Measurements from ENCODE around the gene RHBDD3. TPM values are rescaled to one million over a fixed set of nuclear protein-coding genes. Genes with fewer than 3 reads are reported as not detected.

RHBDD3 gene
- total RNA-seq, 4 donors from 2014 or later = 10.1 to 22.7 (median 17.2) TPM

- Histone ChIP-seq H3K27me3 (no peaks in the 10 kb centered on the region), H3K36me3 (peaks cover 19% of the 10 kb centered on the region), H3K4me1 (peaks cover 47% of the 10 kb centered on the region), H3K27ac (peak overlapping the region; percentile 99), H3K9me3 (no peaks in the 10 kb centered on the region), H3K4me3 (peak overlapping the region; percentile 80)
- WGBS = 47% methylated on average over 5 of the region's 13 CpGs
- no peak for DNase-seq (ENCODE audit: low spot score in 2 of 2)
- TF ChIP-seq EP300 (IDR thresholded peaks at IDR 0.05) = no peak
- TF ChIP-seq CTCF (IDR thresholded peaks at IDR 0.05) = no peak
- TF ChIP-seq POLR2A (IDR thresholded peaks at IDR 0.05) = no peak
- no peak for TF ChIP-seq POLR2AphosphoS5 (IDR thresholded peaks at IDR 0.05)
Observed at GRCh38 chr22:29266564-29267461, 968 bp downstream of the RHBDD3 start.

- 68% methylated on average over 4 of the region's 4 CpGs for WGBS
Observed at GRCh38 chr22:29265929-29266328, 1.9 kb downstream of the RHBDD3 start.

GRCh38 chr22:29265305-29265704, 2.5 kb downstream of the RHBDD3 start:
- Histone ChIP-seq H3K4me1 (peaks cover 32% of the 10 kb centered on the region), H3K27ac (no peak overlapping the region), H3K4me3 (no peak overlapping the region), H3K36me3 (peaks cover 27% of the 10 kb centered on the region), H3K9me3 (no peaks in the 10 kb centered on the region), H3K27me3 (no peaks in the 10 kb centered on the region)
- no peak for TF ChIP-seq CTCF (IDR thresholded peaks at IDR 0.05)
- TF ChIP-seq EP300 (IDR thresholded peaks at IDR 0.05) = no peak
- no peak for DNase-seq (ENCODE audit: low spot score in 2 of 2)
- WGBS = 93% methylated on average over 3 of the region's 7 CpGs

More at GRCh38 chr22:29265929-29266328, 1.9 kb downstream of the RHBDD3 start:
- H3K4me1 ChIP-seq = peaks cover 39% of the 10 kb centered on the region
- H3K4me3 ChIP-seq = no peak overlapping the region
- DNase-seq (ENCODE audit: low spot score in 2 of 2) = no peak
- H3K27me3 ChIP-seq = no peaks in the 10 kb centered on the region
- peaks cover 21% of the 10 kb centered on the region for H3K36me3 ChIP-seq
- no peaks in the 10 kb centered on the region for H3K9me3 ChIP-seq
- no peak for TF ChIP-seq CTCF (IDR thresholded peaks at IDR 0.05)
- no peak for TF ChIP-seq POLR2A (IDR thresholded peaks at IDR 0.05)
- TF ChIP-seq POLR2AphosphoS5 (IDR thresholded peaks at IDR 0.05) = no peak
- no peak for TF ChIP-seq EP300 (IDR thresholded peaks at IDR 0.05)
- no peak overlapping the region for H3K27ac ChIP-seq

GRCh38 chr22:29263791-29264276, 3.9 kb downstream of the RHBDD3 start:
- DNase-seq (ENCODE audit: low spot score in 2 of 2) = no peak
- no CpG with 5 or more reads among the region's 14 CpGs for WGBS
- no peak for TF ChIP-seq EP300 (IDR thresholded peaks at IDR 0.05)
- TF ChIP-seq POLR2AphosphoS5 (IDR thresholded peaks at IDR 0.05) = no peak
- no peak for TF ChIP-seq POLR2A (IDR thresholded peaks at IDR 0.05)
- TF ChIP-seq CTCF (IDR thresholded peaks at IDR 0.05) = no peak
- Histone ChIP-seq H3K4me3 (no peak overlapping the region), H3K27me3 (no peaks in the 10 kb centered on the region), H3K9me3 (no peaks in the 10 kb centered on the region), H3K4me1 (peaks cover 18% of the 10 kb centered on the region), H3K27ac (no peak overlapping the region), H3K36me3 (peaks cover 41% of the 10 kb centered on the region)

GRCh38 chr22:29260601-29261315, 7.0 kb downstream of the RHBDD3 start:
- Histone ChIP-seq H3K27me3 (no peaks in the 10 kb centered on the region), H3K36me3 (peaks cover 41% of the 10 kb centered on the region), H3K4me1 (peaks cover 2% of the 10 kb centered on the region), H3K27ac (no peak overlapping the region), H3K9me3 (no peaks in the 10 kb centered on the region), H3K4me3 (no peak overlapping the region)
- 84% methylated on average over 5 of the region's 17 CpGs for WGBS
- TF ChIP-seq CTCF (IDR thresholded peaks at IDR 0.05) (no peak), EP300 (IDR thresholded peaks at IDR 0.05) (no peak), POLR2AphosphoS5 (IDR thresholded peaks at IDR 0.05) (no peak), POLR2A (IDR thresholded peaks at IDR 0.05) (no peak)
- DNase-seq (ENCODE audit: low spot score in 2 of 2) = no peak
